ENCODE results near the gene CNNM4.

The CNNM4 gene

GRCh38 chr2:96861074-96861473 is 100.4 kb downstream of the CNNM4 start:
- DNase-seq, result no peak
